ENCODE data around the gene ARHGAP42.

ARHGAP42 gene

DNA sequence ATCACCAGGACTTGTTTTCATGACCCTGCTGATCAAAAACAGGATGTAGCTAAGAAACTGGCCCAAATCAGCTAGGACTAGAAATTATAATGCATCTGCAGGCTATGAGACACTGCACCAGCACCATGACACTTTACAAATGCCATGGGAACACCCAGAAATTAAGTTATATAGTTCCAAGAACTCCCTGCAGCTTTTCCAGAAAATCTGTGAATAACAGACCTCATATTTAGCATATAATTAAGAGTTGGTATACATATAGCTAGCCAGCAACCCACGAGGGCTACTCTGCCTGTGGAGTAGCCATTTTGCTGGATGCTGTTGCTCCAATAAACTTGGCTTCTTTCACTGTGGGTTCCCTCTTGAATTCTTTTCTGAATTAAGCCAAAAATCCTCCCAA lies 341.6 kb downstream of the ARHGAP42 start:
- DNase-seq (ENCODE audit: low read depth) = no peak

DNA sequence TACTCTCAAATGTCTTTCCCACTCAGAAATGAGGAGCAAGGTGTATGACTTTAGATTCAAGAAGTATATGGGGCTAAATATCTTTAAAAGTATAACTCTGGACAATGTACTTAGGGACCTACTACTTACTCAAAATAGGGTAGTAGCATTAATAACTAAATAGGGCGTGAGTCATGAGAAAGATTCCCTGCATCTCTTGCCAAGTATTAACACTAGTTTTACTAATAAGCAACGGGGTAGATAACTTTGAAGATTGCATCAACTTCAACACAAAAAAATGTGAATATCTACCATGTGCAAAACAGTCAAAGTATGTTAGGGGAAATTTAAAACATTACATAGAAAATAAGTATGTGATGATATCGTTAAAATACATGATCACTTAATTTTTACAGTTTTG lies 342.9 kb downstream of the ARHGAP42 start:
- DNase-seq (ENCODE audit: low read depth) = no peak

DNA sequence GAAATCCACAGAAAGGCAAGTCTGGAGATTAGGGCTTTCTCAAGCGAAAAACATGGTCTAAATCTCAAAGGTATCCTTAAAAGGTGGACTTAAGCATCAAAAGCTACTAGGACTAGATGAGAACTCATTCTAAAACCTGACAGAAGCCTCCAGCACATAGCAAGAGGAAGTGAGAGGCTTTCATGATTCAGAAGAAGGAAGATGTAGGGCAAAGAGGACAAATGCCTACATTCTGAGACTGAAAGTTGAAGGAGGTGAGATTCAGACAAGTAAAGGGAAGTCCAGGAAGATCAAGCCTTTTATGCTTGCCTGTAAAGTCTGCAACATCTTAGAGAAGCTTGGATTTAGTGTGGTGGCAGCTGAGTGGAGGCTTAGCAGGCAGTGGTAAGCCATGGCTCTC lies 343.6 kb downstream of the ARHGAP42 start:
- no peak for DNase-seq (ENCODE audit: low read depth)

DNA sequence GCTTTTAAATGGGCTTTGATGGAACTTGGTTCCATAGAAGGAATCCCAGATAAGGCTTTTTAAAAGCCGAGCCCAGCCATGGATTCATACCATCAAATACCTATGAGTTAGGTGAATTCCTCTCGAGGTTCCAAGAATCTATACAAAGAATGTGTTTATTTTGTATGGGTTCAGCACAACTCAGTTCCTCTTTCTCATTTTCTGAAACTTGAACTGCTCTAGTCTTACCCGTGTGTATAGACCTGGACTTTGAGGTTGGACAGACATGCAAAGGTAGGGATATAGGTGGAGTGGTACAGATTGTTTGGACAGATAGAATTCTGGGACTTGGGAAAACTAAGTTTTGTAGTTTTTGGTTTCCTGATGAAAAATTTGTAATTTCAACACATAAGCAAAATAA lies 344.6 kb downstream of the ARHGAP42 start:
- no peak for DNase-seq (ENCODE audit: low read depth)

DNA sequence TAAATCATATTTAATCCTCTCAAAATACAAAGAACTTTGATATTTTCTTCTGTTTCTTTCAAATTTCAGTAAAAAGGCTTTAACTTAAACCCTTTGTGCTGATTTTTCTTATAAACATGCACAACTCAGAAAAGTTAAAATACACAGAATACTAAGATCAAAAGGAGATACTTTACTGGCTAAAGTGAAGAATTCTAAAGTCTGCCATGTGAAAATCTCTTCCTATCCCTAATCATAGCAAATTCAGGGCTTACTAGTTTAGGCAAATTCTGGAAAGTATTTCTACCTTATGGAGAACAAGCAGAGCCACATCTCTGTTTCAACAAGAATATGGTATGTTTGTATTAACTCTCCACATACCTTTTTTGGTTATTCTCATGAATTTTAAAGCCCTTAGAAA lies 345.9 kb downstream of the ARHGAP42 start:
- no peak for DNase-seq (ENCODE audit: low read depth)

GRCh38 chr11:101034076-101034475 lies 347.0 kb downstream of the ARHGAP42 start:
- DNase-seq (ENCODE audit: low read depth) = no peak

DNA sequence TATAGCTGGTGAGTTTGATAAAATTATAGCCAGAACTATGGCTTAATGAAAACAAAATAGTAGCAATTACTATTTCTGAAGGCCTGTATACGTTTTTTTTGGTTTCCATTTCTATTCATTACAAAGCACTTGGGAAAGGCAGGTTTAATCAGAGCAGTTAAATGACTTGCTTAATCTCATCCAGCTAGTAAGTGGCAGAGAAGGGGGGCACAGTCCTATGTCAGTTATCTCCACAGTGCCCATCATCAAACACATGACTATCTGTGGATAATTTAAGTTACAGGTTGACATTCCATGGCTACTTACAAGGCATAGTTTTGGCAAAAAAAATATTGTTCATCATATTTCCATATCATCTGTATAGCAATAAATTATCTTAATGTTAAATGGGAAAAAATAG lies 348.8 kb downstream of the ARHGAP42 start:
- no peak for DNase-seq (ENCODE audit: low read depth)

Data from ELR (cell line).